AG04450 (cell line): Measurements from ENCODE around the gene CGNL1. TPM values are rescaled to one million over a fixed set of nuclear protein-coding genes. Genes with fewer than 3 reads are reported as not detected.

ENCODE experiments used
- CTCF ChIA-PET: fragments of 300-600, 350-600 bp; formaldehyde crosslinking; extraction: SDS; loops from one replicate; lab custom pipeline; 2022; ENCODE audit warnings: antibody characterized with exemption, inconsistent platforms; lab: Charles Lee
- POLR2A ChIA-PET: fragments of 350-600 bp; formaldehyde crosslinking; extraction: SDS; loops from one replicate; lab custom pipeline; 2021; ENCODE audit warnings: antibody characterized with exemption, inconsistent platforms; lab: Yijun Ruan, JAX
- DNase-seq: peaks from one replicate; pipeline ENCODE4 v3.0.0-alpha.2; 2011; ENCODE audit warnings: low read depth, low spot score
- H3K27ac ChIP-seq: one replicate; pipeline ENCODE4 v1.5.1; 2012; ENCODE audit warnings: low read depth, low read length, control low read depth
- H3K27me3 ChIP-seq: one replicate; pipeline ENCODE4 v1.6.0; 2012; ENCODE audit warnings: low read length; ENCODE audit not compliant: control insufficient read depth, insufficient read depth
- H3K4me3 ChIP-seq: 2 replicates; pipeline ENCODE4 v1.5.1; 2011; ENCODE audit warnings: mild to moderate bottlenecking, low read depth, low read length, control low read depth
- H3K9me3 ChIP-seq: 2 replicates; pipeline ENCODE4 v1.5.1; 2012; ENCODE audit warnings: low read length; ENCODE audit not compliant: control insufficient read depth, insufficient read depth
- CTCF ChIP-seq: IDR thresholded peaks from 2 replicates; pipeline ENCODE4 v1.5.1; 2011; ENCODE audit warnings: low read depth, low read length, control low read depth, inconsistent platforms
- polyA plus RNA-seq: library from polyadenylated mRNA; depleted of rRNA; stranded (reverse); fragments of >200 nt; gene quantifications from 2 replicates; pipeline ENCODE4 v1.2.3, GENCODE V29; 2011

The CGNL1 gene
- polyA plus RNA-seq, 1 experiment, result 0.25 TPM

- TF ChIP-seq CTCF, result no peak
- no peaks in the 10 kb centered on the region for H3K9me3 ChIP-seq
- no peak for DNase-seq
- H3K27ac ChIP-seq, result no peak overlapping the region
- H3K4me3 ChIP-seq, result no peak overlapping the region
- ChIA-PET POLR2A (no interaction called here), CTCF (no interaction called here)
- H3K27me3 ChIP-seq, result peaks cover 18% of the 10 kb centered on the region
Measured at GRCh38 chr15:57391537-57391936, 15.2 kb downstream of the CGNL1 start.

- no peak for TF ChIP-seq CTCF
- ChIA-PET CTCF (interaction anchor here (1.1 kb wide), 2 partner anchors 53 to 135 kb away, joined by 3 read pairs; no protein-coding TSS in a partner anchor), POLR2A (interaction anchor here (0.6 kb wide), 1 partner anchor 936 kb away, joined by 4 read pairs; no protein-coding TSS in a partner anchor)
- no peak overlapping the region for H3K27ac ChIP-seq
- no peaks in the 10 kb centered on the region for H3K9me3 ChIP-seq
- peaks cover 9% of the 10 kb centered on the region for H3K27me3 ChIP-seq
- no peak overlapping the region for H3K4me3 ChIP-seq
- no peak for DNase-seq
Measured at GRCh38 chr15:57393061-57393460, 16.8 kb downstream of the CGNL1 start.

- Histone ChIP-seq H3K9me3 (no peaks in the 10 kb centered on the region), H3K4me3 (no peak overlapping the region), H3K27ac (no peak overlapping the region), H3K27me3 (peaks cover 8% of the 10 kb centered on the region)
- ChIA-PET POLR2A (interaction anchor here (0.6 kb wide), 1 partner anchor 12 kb away, joined by 3 read pairs; no protein-coding TSS in a partner anchor), CTCF (no interaction called here)
- TF ChIP-seq CTCF, result no peak
- no peak for DNase-seq
Measured at GRCh38 chr15:57395292-57395691, 19.0 kb downstream of the CGNL1 start.

- no peak for DNase-seq
- peaks cover 10% of the 10 kb centered on the region for H3K27me3 ChIP-seq
- no peak overlapping the region for H3K4me3 ChIP-seq
- no peak overlapping the region for H3K27ac ChIP-seq
- ChIA-PET CTCF (no interaction called here), POLR2A (no interaction called here)
- TF ChIP-seq CTCF, result no peak
- no peaks in the 10 kb centered on the region for H3K9me3 ChIP-seq
Measured at GRCh38 chr15:57398336-57398735, 22.0 kb downstream of the CGNL1 start.

- Histone ChIP-seq H3K27ac (no peak overlapping the region), H3K27me3 (peaks cover 24% of the 10 kb centered on the region), H3K9me3 (no peaks in the 10 kb centered on the region), H3K4me3 (no peak overlapping the region)
- no peak for TF ChIP-seq CTCF
- CTCF ChIA-PET, result no interaction called here
- DNase-seq, result no peak
- POLR2A ChIA-PET, result no interaction called here
Measured at GRCh38 chr15:57401546-57401945, 25.2 kb downstream of the CGNL1 start.
